Stimulated activated CD4-positive, alpha-beta T cell treated with anti-CD3 and anti-CD28 coated beads, TNF-alpha, amount 100 ng/mL, for 48 hours (primary cell): Measurements from ENCODE around the gene ARHGAP6.
"Not testable (repeated sequence)": the region's sequence is repeated elsewhere in the genome, so short reads cannot be mapped to it uniquely, and the experiment has no call there.

Experiments
- DNase-seq, 3 donors: peaks; one replicate each; pipeline ENCODE4 v3.0.0-alpha.2; 2020; ENCODE audit warnings: low read depth in 3 of 3

ARHGAP6 gene

DNA sequence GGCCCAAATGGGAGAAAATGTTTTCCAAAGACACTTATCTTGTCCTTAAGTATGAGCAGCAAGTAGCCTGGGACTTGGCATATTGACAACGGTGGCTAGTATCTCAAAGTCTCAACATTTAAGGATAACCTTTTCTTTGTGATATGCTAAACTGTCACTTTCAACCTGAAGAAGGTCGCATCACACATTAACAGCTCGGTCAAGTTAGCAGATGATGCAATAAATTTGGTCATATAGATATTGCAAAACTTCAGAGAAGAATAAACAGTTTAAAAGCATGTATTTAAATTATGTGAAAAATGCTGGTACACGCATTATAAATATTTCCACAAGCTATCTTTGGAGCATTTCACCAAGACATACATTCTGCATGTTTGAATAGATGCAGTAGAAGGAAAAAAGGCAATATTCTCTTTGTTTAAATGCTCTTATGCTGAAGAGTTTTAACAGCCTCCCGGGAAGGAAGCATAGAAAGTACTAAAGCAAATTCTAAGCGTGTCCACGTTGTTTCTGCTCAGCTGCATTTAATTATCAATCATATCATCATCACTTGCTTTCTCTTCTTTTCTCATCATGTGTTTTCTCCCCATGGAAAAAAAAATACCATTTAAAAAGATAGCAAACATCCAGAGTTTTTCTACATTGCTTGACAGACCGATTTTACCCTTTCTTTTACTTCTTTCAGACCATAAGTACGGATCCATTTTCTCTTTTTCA lies 24.2 kb downstream of the ARHGAP6 start:
- no peak for DNase-seq

DNA sequence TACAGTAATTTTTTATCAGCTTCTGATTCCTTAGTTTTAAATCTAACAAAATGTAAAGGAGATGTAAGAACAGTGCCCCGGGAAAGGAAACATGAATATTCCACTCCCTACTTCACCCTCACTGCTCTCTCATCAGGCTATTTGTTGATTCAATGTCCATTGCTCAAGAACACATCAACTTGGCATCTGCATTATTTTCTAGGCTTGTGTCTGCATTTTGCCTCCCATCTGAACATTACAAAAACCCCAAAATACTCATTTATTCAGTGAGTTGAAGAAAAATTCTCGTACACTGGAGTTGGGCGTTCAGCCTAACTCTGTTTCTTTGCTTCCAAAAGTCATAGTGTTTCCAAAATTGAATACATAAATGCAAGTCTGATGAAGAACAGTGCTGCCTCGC lies 25.6 kb downstream of the ARHGAP6 start:
- DNase-seq = no peak

DNA sequence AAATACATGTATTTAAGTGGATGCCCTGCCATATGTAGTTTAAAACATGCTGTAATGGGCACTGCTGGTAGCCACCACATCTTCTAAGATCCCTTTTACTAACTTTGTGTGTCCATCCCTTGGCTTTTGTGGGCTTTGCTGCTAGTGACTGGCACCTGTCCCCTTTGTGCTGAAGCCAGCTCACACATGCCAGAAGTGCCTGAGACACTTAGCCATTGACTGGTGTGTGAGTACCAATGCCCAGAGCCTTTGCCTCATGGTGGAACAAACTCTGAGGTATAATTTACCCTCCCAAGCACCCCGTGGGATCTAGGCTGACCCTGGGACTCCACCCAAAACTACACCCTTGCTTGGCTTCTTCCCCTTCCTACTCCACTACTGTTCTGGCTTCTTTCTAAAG lies 33.0 kb downstream of the ARHGAP6 start:
- no peak for DNase-seq

DNA sequence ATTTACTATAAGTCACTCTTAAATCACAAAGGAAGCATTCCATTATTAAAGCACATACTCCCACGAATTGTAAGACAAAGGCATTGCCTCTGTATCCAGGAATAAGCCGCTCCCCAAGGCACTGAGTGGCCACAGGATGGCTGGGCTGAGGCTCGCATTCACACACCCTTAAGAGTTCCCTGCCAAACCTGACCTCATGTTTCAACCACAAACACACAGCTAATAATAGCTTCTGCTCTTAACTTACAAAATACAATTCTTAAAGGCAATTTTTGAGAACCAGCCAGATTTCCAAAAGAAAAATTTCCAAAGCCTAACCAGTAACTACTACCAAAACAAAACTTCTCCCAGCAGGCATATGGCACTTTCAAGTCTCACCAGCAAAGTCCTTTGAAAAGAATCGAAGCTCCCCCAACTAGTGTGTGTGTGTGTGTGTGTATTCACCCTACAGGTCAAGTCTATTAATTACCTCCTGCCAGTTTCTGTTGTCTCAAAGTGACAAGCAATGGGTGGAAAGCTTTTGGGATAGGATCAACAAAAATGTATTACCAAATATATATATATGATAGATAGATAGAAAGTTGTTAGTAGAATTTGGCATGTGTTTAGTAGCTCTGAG lies 36.0 kb downstream of the ARHGAP6 start:
- DNase-seq = no peak

DNA sequence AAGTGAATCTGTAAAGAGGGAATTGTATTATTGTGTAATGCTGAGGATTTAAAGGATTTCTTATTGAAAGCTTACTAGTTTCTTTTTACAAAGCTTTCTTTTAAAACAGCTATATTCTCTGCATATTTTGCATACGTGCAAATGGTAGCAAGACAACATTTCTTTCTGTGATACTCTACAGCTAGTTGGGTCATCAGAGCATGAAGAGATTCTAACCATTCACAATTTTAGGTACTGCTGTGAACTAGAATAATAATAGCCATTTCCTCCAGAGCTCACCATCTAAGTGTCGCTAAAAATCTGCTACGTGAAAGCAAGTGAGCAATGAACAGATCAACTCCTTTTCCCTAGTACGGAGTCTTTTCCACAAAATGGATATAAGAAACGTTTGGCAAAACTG lies 37.3 kb downstream of the ARHGAP6 start:
- DNase-seq = no peak

DNA sequence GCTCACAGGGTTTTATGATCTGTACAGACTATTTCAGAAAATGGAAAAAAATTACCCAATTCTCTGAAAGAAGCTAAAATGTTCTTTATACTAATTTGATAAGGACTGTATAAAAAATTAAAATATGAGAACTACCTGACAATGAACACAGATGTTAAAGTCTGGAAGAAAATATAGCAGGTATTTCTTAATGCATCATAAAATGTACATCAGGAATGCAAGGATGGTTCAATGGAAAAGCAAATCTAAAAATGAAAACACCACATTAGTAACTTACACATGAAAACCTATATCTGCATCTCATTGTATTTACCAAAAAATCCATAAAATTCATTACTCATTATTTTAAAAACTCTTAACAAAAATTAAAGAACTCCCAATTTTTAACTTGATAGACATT lies 39.4 kb downstream of the ARHGAP6 start:
- no peak for DNase-seq

DNA sequence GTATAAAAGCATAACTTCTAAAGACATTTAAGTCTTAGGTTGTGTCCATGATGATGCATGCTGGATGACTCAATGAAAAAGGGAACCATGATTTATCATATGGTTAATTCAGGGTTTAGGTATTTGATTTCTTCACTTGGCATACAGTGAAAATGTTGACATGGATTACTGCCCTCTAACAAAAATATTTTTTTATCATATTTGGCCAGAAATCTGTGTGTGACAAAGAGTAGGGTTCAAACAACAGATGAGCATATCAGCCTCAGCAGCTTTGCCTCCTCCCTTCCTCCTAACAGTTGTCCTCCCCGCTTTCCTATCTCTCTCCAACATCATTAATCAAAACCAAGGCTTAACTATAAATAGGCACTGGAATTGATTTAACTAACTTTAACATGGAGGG lies 46.3 kb downstream of the ARHGAP6 start:
- DNase-seq = no peak

DNA sequence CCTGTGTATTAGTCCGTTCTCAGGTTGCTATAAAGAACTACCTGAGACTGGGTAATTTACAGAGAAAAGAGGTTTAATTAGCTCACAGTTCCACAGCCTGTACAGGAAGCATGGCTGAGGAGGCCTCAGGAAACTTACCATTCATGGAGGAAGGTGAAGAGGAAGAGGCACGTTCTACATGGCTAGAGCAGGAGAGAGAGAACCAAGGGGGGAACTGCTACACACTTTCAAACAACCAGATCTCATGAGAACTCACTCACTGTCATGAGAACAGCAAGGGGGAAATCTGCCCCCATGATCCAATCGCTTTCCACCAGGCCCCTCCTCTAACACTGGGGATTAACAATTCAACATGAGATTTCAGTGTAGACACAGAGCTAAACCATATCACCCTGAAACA lies 51.5 kb downstream of the ARHGAP6 start:
- not testable (repeated sequence) for DNase-seq

DNA sequence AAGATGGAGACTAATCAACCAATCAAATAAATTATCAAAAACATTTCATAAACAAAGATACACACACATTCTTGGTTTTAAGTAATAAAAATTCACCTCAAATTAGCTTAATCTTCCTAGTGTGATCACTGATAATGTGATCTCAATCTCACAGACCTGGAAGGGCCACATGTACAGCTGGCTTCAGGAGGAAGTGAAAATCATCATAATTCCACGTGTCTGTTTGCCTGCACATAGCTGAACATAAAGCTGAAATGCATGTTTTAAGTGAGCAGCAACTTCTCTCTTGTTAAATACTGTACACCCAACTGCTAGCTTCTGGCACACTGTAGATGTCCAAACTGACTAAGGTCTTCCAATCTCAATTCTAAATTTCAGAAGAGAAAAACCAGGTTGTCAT lies 53.8 kb downstream of the ARHGAP6 start:
- no peak for DNase-seq

DNA sequence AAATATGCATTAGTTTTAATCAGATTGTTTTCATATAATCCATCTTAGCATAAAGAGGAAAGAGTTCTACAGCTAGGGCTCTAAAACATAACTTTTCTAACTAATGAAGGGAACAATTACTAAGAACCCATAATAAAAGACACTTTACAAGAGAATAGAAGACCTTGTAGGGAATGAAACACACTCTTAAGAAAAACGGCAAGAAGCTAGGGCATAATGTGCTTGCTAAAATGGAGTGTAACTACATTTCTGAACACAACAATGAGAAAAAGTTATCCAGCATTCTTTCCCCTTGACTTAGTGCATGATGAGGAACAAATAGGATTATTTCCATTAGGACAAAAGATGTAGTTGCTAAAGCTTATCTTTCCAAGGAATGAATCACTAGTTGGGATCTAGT lies 54.6 kb downstream of the ARHGAP6 start:
- DNase-seq = no peak

DNA sequence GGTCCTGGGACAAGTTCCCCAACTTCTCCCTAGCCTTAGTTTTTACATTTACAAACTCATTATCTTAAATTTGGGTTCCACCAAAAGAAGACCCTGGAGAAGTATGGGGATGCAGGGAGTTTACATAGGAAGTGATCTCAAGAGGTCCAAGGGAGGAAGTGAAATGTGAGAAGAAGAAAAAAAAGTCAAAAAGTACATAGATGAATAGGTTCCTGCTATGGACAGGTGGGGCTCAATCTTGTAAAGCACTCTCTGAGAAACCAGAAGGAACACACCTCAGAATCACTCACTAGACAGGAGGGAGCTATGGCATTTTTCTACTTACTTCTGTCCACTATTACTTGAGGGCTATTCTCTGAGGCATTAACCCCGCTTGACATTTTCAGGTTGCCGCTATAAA lies 56.6 kb downstream of the ARHGAP6 start:
- no peak for DNase-seq

DNA sequence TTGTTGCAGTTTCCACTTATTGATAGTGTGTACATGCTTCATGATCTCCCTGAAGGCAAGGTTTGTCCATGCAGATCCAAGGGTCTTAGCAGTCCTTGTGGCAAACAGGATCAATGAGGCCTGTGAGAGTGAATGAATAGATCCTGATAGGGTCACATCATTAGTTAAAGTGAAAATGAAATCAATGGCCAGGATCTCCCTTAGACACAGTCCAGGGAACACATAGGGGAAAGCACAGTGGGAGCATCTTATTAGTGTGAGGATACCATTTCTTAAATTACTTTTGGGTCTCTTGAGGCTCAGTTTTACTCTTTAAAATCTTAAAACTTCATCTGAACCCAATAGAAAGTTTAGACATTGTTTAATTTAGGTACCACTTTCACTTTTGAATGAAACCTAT lies 59.3 kb downstream of the ARHGAP6 start:
- DNase-seq = no peak

DNA sequence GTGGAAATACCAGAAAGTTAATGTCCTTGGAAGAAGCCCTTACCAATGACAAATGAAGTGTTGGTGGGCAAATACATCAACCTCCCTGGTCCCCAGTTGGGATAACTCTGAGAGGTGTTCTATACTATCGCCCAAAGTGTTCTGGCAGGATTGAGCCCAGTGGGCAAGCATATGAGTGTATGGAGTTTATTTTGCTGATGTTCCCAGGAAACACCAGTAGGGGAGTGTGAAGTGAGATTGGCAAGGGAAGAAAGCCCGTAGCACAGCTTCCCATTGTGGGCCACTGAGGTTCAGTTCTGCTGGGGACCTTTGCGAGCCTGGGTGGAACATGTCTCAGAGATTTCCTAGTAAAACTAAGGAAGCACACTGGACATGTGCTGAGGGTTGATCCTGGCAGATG lies 65.1 kb downstream of the ARHGAP6 start:
- DNase-seq = no peak

DNA sequence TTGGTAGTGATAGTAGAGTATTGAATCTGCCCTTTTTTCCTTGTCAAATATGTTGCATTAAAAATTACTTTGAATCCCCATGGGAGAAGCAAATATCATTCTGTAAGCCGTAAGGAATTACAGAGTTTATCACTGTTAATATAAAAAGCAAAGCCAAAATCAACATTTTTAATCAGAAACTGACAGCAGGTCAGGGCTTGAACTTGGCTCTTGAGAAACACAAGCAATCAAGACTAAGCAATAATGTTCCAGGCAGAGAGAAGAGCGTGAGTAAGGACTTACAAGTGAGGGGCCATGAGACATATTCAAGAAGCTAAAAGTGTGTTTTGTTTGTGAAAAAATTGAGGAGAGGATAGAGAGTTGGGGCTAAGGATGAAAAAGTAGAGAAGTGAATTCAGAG lies 68.2 kb downstream of the ARHGAP6 start:
- DNase-seq = no peak

DNA sequence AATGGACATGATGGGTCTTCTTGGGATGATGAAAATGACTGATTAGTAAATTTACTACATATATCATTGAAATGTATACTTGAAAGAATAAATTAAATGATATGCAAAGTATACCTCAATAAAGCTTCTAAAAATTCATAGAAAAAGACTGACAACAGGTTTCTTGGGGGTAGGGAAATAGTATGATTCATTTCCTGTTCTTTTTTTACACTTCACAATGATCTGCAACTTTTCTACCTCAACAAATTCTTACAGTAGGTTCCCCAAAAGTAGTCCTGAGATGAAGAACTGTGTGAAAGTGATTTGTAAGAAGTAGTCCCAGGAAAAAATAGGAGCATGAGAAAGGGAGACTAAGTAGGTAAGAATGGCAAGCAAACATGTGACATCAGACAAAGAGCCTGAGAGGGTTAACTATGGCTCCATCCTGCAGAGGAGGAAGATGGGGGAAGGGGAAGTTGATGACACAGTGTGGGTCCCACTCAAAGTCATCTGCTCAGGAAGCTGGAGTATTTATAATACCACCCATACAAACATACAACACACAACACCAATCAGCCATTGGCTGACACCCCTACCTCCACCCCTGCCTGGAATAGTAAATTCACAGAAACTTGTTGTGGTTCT lies 73.9 kb downstream of the ARHGAP6 start:
- DNase-seq = no peak

DNA sequence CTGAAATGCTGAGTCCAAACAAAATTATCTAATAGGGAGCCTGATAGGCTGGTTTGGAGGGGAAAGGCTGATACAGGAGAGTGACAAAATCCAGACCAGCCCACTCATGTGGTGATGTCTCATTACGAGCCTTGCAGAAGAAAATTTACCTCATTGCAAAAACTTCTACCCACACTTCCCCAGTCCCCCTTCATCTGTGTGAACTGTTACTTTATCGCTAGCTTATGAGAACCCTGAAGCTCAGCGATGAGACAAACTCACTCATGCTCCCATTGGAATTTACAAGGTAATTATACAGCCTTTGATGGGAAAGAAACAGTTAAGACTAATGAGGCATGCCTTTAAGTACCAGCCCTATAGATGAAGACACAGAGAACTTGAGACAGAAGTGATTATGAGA lies 76.1 kb downstream of the ARHGAP6 start:
- DNase-seq = no peak

DNA sequence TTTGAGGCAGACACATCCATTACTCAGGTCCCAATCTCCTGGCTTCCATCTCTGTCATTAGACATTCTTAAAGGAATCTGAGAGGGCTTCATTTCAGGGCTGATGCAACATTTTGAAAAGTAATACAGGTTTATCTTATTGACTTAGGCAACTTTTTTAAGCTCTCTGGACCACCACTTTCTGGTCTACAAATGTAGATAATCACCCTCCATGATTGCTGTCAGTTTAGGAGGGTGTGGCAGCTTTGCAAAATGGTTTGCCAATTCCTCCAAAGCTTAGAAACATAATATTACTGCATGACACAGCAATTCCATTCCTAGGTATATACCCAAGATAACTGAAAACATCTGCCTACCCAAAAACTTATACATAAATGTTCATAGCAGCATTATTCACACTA lies 77.6 kb downstream of the ARHGAP6 start:
- DNase-seq = no peak

DNA sequence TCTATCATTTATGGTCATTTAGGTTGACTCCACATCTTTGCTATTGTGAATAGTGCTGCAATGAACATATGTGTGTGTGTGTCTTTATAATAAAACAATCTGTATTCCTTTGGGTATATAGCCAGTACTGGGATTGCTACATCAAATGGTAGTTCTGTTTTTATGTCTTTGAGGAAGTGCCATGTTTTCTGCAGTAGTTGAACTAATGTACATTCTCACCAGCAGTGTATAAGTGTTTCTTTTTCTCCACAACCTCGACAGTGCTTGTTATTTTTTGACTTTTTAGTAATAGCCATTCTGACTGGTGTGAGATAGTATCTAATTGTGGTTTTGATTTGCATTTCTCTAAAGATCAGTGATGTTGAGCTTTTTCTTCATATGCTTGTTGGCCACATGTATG lies 80.5 kb downstream of the ARHGAP6 start:
- no peak for DNase-seq

DNA sequence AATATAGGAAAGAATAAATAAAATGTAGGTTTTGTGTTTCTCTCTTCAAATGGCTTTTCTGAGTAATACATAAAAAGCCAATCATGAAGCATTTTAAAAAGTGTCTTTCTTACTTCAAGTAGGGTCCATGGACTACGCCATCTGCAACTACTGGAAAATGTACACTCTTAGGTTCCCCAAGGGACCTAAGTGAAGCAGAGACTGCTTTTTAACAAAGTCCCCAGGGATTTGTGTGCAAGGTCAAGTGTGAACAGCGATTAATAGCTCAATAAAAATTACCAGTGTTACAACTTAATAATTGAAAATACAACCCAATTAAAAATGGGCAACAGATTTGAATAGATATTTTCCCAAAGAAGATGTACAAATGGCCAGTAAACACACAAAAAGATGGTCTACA lies 84.9 kb downstream of the ARHGAP6 start:
- DNase-seq = no peak

DNA sequence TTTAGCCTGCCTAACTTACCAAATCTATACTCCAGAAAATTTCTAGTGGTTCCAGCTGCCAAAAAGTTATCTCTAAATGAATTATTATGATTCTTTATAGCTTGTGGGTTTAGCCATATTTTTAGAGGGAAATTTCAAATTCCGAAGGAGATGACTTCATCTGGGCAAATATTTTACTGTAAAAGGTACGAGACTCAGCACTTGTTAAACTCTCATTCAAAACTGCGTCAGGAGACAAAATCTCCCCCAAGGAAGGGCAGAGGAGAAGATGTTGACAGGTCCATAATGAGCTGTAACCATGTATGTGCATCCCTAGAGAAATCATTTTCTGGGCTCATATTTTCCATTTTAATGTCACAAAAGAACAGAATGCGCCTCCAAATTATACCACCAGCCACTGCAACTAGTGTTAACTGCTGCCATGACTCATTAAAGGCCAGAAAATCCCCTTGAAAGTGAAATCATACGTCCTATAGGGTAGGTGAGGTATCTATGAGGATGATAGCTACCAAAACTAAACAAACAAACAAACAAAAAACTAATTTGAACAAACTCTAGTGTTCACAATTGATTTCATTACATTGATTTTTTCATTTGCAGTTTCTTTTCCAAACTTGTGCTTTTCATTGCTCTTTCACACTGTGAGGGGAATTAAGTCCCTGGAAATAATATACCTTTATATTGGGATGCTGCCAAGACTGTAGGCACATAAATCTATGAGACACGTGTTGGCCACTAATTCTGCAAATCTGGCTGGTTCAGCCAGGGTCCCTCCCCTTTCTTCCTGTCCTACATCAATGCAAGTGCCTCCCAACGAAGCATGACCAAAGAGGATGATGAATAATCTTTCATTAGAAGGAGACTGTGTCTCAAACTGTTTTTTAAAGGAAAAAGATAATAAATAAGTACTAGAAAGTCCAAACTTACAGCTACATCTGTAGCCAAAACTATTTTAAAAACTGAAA lies 85.8 kb downstream of the ARHGAP6 start:
- no peak for DNase-seq

DNA sequence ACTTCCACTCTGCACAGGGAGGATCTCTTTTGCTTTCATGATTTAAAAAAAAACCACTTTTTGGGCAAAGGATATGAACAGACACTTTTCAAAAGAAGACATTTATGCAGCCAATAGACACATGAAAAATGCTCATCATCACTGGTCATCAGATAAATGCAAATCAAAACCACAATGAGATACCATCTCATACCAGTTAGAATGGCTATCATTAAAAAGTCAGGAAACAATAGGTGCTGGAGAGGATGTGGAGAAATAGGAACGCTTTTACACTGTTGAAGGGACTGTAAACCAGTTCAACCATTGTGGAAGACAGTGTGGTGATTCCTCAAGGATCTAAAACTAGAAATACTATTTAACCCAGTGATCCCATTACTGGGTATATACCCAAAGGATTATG lies 87.4 kb downstream of the ARHGAP6 start:
- not testable (repeated sequence) for DNase-seq

DNA sequence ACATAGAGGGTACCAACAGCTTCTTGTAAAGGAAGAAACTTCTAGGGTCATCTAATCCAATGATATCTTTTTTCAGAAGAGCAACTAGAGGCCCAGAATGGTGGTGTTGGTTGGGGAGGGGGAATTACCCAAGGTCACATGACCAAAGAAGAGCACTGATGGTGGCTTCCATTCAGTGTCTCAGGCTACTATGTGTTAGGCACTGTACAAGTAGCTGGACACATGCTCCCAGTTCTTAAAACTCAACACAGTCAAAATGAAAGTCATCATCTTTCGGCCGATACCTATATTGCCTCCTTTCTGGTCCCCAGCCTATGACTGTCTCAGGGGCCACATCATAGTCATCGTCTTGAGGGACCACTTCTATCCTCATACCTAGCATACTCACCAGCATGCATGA lies 88.1 kb downstream of the ARHGAP6 start:
- DNase-seq = no peak
